MCF 10A (cell line): ENCODE results near the gene EPS8L3. TPM values are rescaled to one million over a fixed set of nuclear protein-coding genes. Genes with fewer than 3 reads are reported as not detected.
"Not testable (repeated sequence)": the region's sequence is repeated elsewhere in the genome, so short reads cannot be mapped to it uniquely, and the experiment has no call there.

Source experiments
- BruUV-seq: library from RNA; stranded (reverse); fragments of 400-500 nt; replicated peaks from 2 replicates; lab custom pipeline; 2021; lab: Mats Ljungman, UMichigan
- CTCF ChIA-PET: fragments of 300-600 bp; sonication (Branson Sonifier 250); formaldehyde crosslinking; extraction: SDS; loops from one replicate; lab custom pipeline; 2021; ENCODE audit warnings: antibody characterized with exemption, inconsistent platforms; lab: Yijun Ruan, JAX
- POLR2A ChIA-PET: fragments of 300-600, 350-650 bp; sonication (Branson Sonifier 250); formaldehyde crosslinking; extraction: SDS; loops from one replicate; lab custom pipeline; 2020; ENCODE audit warnings: antibody characterized with exemption, inconsistent platforms; lab: Yijun Ruan, JAX
- DNase-seq: peaks from one replicate; pipeline ENCODE4 v3.0.0-alpha.2; 2018; ENCODE audit not compliant: unreplicated experiment
- H3K27ac Mint-ChIP-seq: one replicate; pipeline ENCODE4 v1.8.0; 2022; ENCODE audit warnings: mild to moderate bottlenecking, low read depth, mixed read lengths; ENCODE audit not compliant: unreplicated experiment
- H3K27me3 Mint-ChIP-seq: one replicate; pipeline ENCODE4 v1.8.0; 2022; ENCODE audit warnings: mixed read lengths; ENCODE audit not compliant: insufficient read depth, unreplicated experiment
- H3K36me3 Mint-ChIP-seq: one replicate; pipeline ENCODE4 v1.8.0; 2022; ENCODE audit warnings: mild to moderate bottlenecking, moderate library complexity, mixed read lengths; ENCODE audit not compliant: insufficient read depth, unreplicated experiment
- H3K4me1 Mint-ChIP-seq: one replicate; pipeline ENCODE4 v1.8.0; 2022; ENCODE audit warnings: mixed read lengths; ENCODE audit not compliant: insufficient read depth, unreplicated experiment
- H3K4me3 Mint-ChIP-seq: one replicate; pipeline ENCODE4 v1.8.0; 2022; ENCODE audit warnings: mild to moderate bottlenecking, moderate library complexity, mixed read lengths; ENCODE audit not compliant: unreplicated experiment
- H3K9me3 Mint-ChIP-seq: one replicate; pipeline ENCODE4 v1.8.0; 2022; ENCODE audit warnings: mixed read lengths; ENCODE audit not compliant: unreplicated experiment
- intact Hi-C: fragments of 100-400 bp; cut with micrococcal nuclease; formaldehyde crosslinking; loops from 2 replicates; pipeline ENCODE4 v1.14.1; 2022
- total RNA-seq: library from RNA; stranded (reverse); gene quantifications from 2 replicates; pipeline ENCODE4 v1.2.3, GENCODE V29; 2022
- TF ChIP-seq, protein P1 (sequence below): fragments of 200-600 bp; IDR thresholded peaks from one replicate; pipeline ENCODE4 v1.8.0; 2022; ENCODE audit warnings: antibody characterized with exemption, mild to moderate bottlenecking; ENCODE audit not compliant: unreplicated experiment

The EPS8L3 gene
- total RNA-seq, 1 experiment from 2014 or later, result not detected

DNA sequence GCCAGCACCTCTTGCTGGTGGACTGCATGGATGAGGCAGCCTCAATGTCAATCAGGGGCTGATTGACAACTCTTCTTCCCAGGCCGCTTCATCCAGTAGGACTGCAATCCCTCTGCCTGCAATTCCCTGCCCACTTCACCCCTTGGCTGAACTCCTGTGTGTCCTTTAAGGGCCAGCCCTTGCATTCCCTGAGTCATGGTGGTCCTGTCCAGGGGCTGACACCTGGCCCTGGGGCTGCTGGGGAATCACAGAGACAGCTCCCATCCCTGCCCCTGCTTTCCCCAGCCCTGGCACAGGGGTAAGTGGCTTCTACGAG, 4.6 kb upstream of the EPS8L3 start:
- intact Hi-C loops, result no loop called here
- no peak for DNase-seq
- no TSS peak for BruUV-seq
- POLR2A ChIA-PET, result no interaction called here
- H3K27me3 Mint-ChIP-seq, result no peaks in the 10 kb centered on the region
- H3K9me3 Mint-ChIP-seq, result no peaks in the 10 kb centered on the region
- H3K36me3 Mint-ChIP-seq, result no peaks in the 10 kb centered on the region
- CTCF ChIA-PET, result interaction anchor here (0.6 to 12.4 kb wide), 2 partner anchors 130 to 249 kb away, joined by 3 to 459 read pairs; no protein-coding TSS in a partner anchor
- no peak overlapping the region for H3K4me3 Mint-ChIP-seq
- no peak overlapping the region for H3K27ac Mint-ChIP-seq
- TF ChIP-seq, protein P1, sequence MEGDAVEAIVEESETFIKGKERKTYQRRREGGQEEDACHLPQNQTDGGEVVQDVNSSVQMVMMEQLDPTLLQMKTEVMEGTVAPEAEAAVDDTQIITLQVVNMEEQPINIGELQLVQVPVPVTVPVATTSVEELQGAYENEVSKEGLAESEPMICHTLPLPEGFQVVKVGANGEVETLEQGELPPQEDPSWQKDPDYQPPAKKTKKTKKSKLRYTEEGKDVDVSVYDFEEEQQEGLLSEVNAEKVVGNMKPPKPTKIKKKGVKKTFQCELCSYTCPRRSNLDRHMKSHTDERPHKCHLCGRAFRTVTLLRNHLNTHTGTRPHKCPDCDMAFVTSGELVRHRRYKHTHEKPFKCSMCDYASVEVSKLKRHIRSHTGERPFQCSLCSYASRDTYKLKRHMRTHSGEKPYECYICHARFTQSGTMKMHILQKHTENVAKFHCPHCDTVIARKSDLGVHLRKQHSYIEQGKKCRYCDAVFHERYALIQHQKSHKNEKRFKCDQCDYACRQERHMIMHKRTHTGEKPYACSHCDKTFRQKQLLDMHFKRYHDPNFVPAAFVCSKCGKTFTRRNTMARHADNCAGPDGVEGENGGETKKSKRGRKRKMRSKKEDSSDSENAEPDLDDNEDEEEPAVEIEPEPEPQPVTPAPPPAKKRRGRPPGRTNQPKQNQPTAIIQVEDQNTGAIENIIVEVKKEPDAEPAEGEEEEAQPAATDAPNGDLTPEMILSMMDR, result no peak
- peaks cover 9% of the 10 kb centered on the region for H3K4me1 Mint-ChIP-seq

GRCh38 chr1:109767637-109768334, 4.1 kb upstream of the EPS8L3 start:
- no peak overlapping the region for H3K4me3 Mint-ChIP-seq
- H3K27ac Mint-ChIP-seq, result no peak overlapping the region
- BruUV-seq, result no TSS peak
- no peaks in the 10 kb centered on the region for H3K27me3 Mint-ChIP-seq
- H3K36me3 Mint-ChIP-seq, result no peaks in the 10 kb centered on the region
- H3K9me3 Mint-ChIP-seq, result no peaks in the 10 kb centered on the region
- intact Hi-C loops, result no loop called here
- CTCF ChIA-PET, result interaction anchor here (0.5 to 12.4 kb wide), 2 partner anchors 130 to 366 kb away, joined by 3 to 459 read pairs; no protein-coding TSS in a partner anchor
- POLR2A ChIA-PET, result no interaction called here
- peaks cover 9% of the 10 kb centered on the region for H3K4me1 Mint-ChIP-seq
- no peak for DNase-seq
- TF ChIP-seq, protein P1, result no peak

DNA sequence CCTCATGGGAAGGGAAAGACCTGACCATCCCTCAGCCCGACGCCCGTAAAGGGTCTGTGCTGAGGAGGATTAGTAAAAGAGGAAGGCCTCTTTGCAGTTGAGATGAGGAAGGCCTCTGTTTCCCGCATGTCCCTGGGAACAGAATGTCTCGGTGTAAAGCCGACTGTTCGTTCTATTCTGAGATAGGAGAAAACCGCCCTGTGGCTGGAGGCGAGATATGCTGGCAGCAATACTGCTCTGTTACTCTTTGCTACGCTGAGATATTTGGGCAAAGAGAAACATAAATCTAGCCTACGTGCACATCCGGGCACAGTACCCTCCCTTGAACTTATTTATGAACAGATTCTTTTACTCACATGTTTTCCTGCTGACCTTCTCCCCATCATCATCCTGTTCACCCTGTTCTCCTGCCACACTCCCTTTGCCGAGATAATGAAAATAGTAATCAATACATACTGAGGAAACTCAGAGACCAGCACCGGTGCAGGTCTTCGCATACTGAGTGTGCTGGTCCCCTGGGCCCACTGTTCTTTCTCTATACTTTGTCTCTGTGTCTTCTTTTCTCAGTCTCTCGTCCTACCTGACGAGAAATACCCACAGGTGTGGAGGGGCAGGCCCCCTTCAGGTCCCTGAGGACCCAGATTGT, 3.4 kb upstream of the EPS8L3 start:
- H3K27me3 Mint-ChIP-seq, intact Hi-C loops, DNase-seq, POLR2A ChIA-PET, BruUV-seq, H3K27ac Mint-ChIP-seq, CTCF ChIA-PET, H3K9me3 Mint-ChIP-seq, H3K4me3 Mint-ChIP-seq, H3K4me1 Mint-ChIP-seq, H3K36me3 Mint-ChIP-seq: not testable (repeated sequence)

DNA sequence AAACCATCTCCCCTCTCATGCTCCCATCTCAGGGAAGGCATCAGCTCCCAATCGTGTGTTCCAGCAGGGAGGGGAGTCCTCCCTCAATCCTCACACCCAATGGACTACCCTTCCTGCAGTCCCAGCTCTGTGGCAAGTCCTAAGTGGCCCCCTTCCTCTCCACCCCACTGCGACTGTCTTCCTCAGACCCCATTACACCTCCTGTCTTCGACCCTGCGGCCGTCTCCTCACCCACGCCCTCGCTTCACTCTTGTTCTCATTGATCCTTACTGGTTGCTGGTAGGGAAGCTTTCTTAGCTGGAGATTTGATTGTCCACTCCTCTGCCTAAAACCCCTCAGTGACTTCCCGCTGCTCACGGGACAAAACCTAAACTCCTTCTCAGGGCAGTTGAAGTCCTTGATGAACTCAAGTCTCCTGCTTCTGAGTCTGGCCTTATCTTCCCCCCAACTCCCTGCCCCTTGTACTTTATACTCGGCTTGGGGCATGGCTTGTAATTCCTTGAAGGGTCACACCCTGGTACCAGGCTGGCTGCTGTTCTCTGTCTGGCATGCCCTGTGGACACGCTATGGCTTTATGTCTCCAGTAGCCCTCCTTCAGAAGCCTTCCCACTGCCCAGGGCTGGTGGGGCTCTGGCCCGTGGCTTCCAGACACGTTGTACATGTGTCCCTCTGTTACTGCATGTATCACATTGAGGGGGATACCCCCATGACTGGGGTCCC, 2.3 kb upstream of the EPS8L3 start:
- intact Hi-C loops, result no loop called here

More for the DNA sequence above, 2.3 kb upstream of the EPS8L3 start:
- Mint-ChIP-seq H3K4me3 (no peak overlapping the region), H3K27me3 (no peaks in the 10 kb centered on the region), H3K36me3 (no peaks in the 10 kb centered on the region), H3K27ac (no peak overlapping the region), H3K4me1 (peaks cover 9% of the 10 kb centered on the region), H3K9me3 (no peaks in the 10 kb centered on the region)
- BruUV-seq, result no TSS peak
- CTCF ChIA-PET, result interaction anchor here (1.0 to 1.9 kb wide), 2 partner anchors 8 to 127 kb away, joined by 4 to 7 read pairs; no protein-coding TSS in a partner anchor
- TF ChIP-seq, protein P1, result no peak
- POLR2A ChIA-PET, result no interaction called here
- no peak for DNase-seq
